ENCODE measurements around the gene MGAT4A.
A peak's percentile ranks its signal among the peaks of the same experiment; 100 is the strongest.

The MGAT4A gene

GRCh38 chr2:98647636-98648035, 83.3 kb downstream of the MGAT4A start:
- TF ChIP-seq MYC (IDR thresholded peaks at IDR 0.05; ENCODE audit: low read depth, low read length) (no peak), MAX (IDR thresholded peaks at IDR 0.05; ENCODE audit: low read depth, low read length) (no peak), POLR2A (IDR thresholded peaks at IDR 0.05; ENCODE audit: extremely low read depth, insufficient read length) (no peak), CTCF (IDR thresholded peaks at IDR 0.05; ENCODE audit: low read depth, low read length) (no peak)
- no peak for DNase-seq (ENCODE audit: low read depth)

GRCh38 chr2:98643496-98644100, 87.3 kb downstream of the MGAT4A start:
- no peak overlapping the region for H3K4me3 ChIP-seq (ENCODE audit: low read depth, low read length)
- no peak for DNase-seq (ENCODE audit: low read depth)
- TF ChIP-seq POLR2A (IDR thresholded peaks at IDR 0.05; ENCODE audit: extremely low read depth, insufficient read length) (no peak), MAX (IDR thresholded peaks at IDR 0.05; ENCODE audit: low read depth, low read length) (no peak), CTCF (IDR thresholded peaks at IDR 0.05; ENCODE audit: low read depth, low read length) (no peak), MYC (IDR thresholded peaks at IDR 0.05; ENCODE audit: low read depth, low read length) (no peak)

More at GRCh38 chr2:98647636-98648035, 83.3 kb downstream of the MGAT4A start:
- H3K4me3 ChIP-seq (ENCODE audit: low read depth, low read length): no peak overlapping the region

- TF ChIP-seq POLR2A (IDR thresholded peaks at IDR 0.05; ENCODE audit: extremely low read depth, insufficient read length) (no peak), MAX (IDR thresholded peaks at IDR 0.05; ENCODE audit: low read depth, low read length) (no peak), CTCF (IDR thresholded peaks at IDR 0.05; ENCODE audit: low read depth, low read length) (no peak)
- DNase-seq (ENCODE audit: low read depth): no peak
- H3K4me3 ChIP-seq (ENCODE audit: low read depth, low read length): no peak overlapping the region
Observed at GRCh38 chr2:98637401-98638147, 93.4 kb downstream of the MGAT4A start.

GRCh38 chr2:98634406-98635092, 96.4 kb downstream of the MGAT4A start:
- DNase-seq (ENCODE audit: low read depth): peak; percentile 45
- TF ChIP-seq CTCF (IDR thresholded peaks at IDR 0.05; ENCODE audit: low read depth, low read length): peak; percentile 46
- no peak for TF ChIP-seq MAX (IDR thresholded peaks at IDR 0.05; ENCODE audit: low read depth, low read length)

GRCh38 chr2:98632351-98632750, 98.6 kb downstream of the MGAT4A start:
- no peak overlapping the region for H3K4me3 ChIP-seq (ENCODE audit: low read depth, low read length)
- no peak for DNase-seq (ENCODE audit: low read depth)
- no peak for TF ChIP-seq CTCF (IDR thresholded peaks at IDR 0.05; ENCODE audit: low read depth, low read length)
- no peak for TF ChIP-seq MAX (IDR thresholded peaks at IDR 0.05; ENCODE audit: low read depth, low read length)
- TF ChIP-seq POLR2A (IDR thresholded peaks at IDR 0.05; ENCODE audit: extremely low read depth, insufficient read length): no peak
- TF ChIP-seq MYC (IDR thresholded peaks at IDR 0.05; ENCODE audit: low read depth, low read length): no peak

More at GRCh38 chr2:98634406-98635092, 96.4 kb downstream of the MGAT4A start:
- H3K4me3 ChIP-seq (ENCODE audit: low read depth, low read length): no peak overlapping the region
